SK-N-MC (cell line): ENCODE measurements around the gene BBS4.

ENCODE experiments used
- EZH2 ChIP-seq: fragments of 200-600 bp; sonication (generic); IDR thresholded peaks from one replicate; pipeline ENCODE4 v1.6.1; 2017; ENCODE audit warnings: antibody characterized with exemption
- POLR2AphosphoS5 ChIP-seq: IDR thresholded peaks from 2 replicates; pipeline ENCODE4 v1.6.1; 2012; ENCODE audit warnings: mild to moderate bottlenecking, low read depth, low read length, borderline replicate concordance

DNA sequence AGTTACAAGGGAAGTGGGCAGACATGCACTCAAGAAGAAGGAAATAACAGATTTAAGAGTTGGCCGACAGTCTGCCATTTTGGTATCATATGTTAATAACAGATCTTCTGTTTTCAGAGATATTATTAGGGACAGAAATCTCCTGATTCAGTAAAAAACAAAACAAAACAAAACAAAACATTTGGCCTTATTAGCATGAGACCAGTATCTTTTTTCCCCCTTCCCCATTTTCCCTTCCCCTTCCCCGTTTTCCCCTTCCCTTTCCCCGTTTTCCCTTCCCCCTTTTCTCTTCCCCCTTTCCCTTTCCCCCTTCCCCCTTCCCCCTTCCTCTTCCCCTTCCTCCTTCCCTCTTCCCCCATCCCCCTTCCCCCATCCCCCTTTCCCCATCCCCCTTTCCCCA lies 39.4 kb downstream of the BBS4 start:
- no peak for TF ChIP-seq POLR2AphosphoS5
- TF ChIP-seq EZH2, result no peak
